Hepatocyte (in vitro differentiated cells): ENCODE results near the gene EMX1. TPM values are rescaled to one million over a fixed set of nuclear protein-coding genes. Genes with fewer than 3 reads are reported as not detected.
A peak's percentile ranks its signal among the peaks of the same experiment; 100 is the strongest.

ENCODE experiments used
- DNase-seq: peaks from one replicate; pipeline ENCODE4 v3.0.0-alpha.2; 2016; ENCODE audit warnings: low spot score
- H2AFZ ChIP-seq: fragments of 200-600 bp; sonication (generic); 2 replicates; pipeline ENCODE4 v1.6.0; 2016; ENCODE audit warnings: antibody characterized with exemption, mild to moderate bottlenecking
- H3K27ac ChIP-seq: fragments of 200-600 bp; sonication (generic); 2 replicates; pipeline ENCODE4 v1.5.1; 2016; ENCODE audit warnings: mild to moderate bottlenecking
- H3K27me3 ChIP-seq: fragments of 200-600 bp; sonication (generic); 2 replicates; pipeline ENCODE4 v1.6.1; 2016
- H3K36me3 ChIP-seq: fragments of 200-600 bp; sonication (generic); replicated peaks from 2 replicates; pipeline ENCODE4 v1.5.1; 2016; ENCODE audit warnings: low read depth; ENCODE audit not compliant: insufficient read depth
- H3K4me1 ChIP-seq: fragments of 200-600 bp; sonication (generic); 2 replicates; pipeline ENCODE4 v1.5.1; 2016; ENCODE audit warnings: mild to moderate bottlenecking, moderate library complexity; ENCODE audit not compliant: insufficient read depth
- H3K4me2 ChIP-seq: fragments of 200-600 bp; sonication (generic); 2 replicates; pipeline ENCODE4 v1.6.0; 2016
- H3K4me3 ChIP-seq: fragments of 200-600 bp; sonication (generic); 2 replicates; pipeline ENCODE4 v1.5.1; 2016; ENCODE audit warnings: mild to moderate bottlenecking
- H3K79me2 ChIP-seq: fragments of 200-600 bp; sonication (generic); 2 replicates; pipeline ENCODE4 v1.6.0; 2017; ENCODE audit warnings: mild to moderate bottlenecking
- H3K9me2 ChIP-seq: fragments of 200-600 bp; sonication (generic); replicated peaks from 2 replicates; pipeline ENCODE4 v1.6.0; 2017; ENCODE audit warnings: mild to moderate bottlenecking; ENCODE audit not compliant: insufficient read depth
- H3K9me3 ChIP-seq: fragments of 200-600 bp; sonication (generic); 2 replicates; pipeline ENCODE4 v1.5.1; 2016; ENCODE audit warnings: low read depth, mild to moderate bottlenecking
- H4K20me1 ChIP-seq: fragments of 200-600 bp; sonication (generic); 2 replicates; pipeline ENCODE4 v1.6.0; 2016; ENCODE audit warnings: mild to moderate bottlenecking; ENCODE audit not compliant: insufficient read depth, poor library complexity, severe bottlenecking
- EZH2 ChIP-seq: fragments of 200-600 bp; sonication (generic); IDR thresholded peaks from 2 replicates; pipeline ENCODE4 v1.6.1; 2016; ENCODE audit warnings: antibody characterized with exemption, mild to moderate bottlenecking, borderline replicate concordance
- EZH2phosphoT487 ChIP-seq: fragments of 200-600 bp; sonication (generic); IDR thresholded peaks from one replicate; pipeline ENCODE4 v1.6.1; 2018; ENCODE audit warnings: antibody characterized with exemption, mild to moderate bottlenecking, low read depth, moderate library complexity; ENCODE audit not compliant: unreplicated experiment, severe bottlenecking
- WGBS: methylation state at CpG from one replicate; pipeline ENCODE4 v1.1.6; 2016; ENCODE audit warnings: low lambda C conversion rate; ENCODE audit errors: missing lambda C conversion rate; 5-methylcytosine and 5-hydroxymethylcytosine counted together
- polyA plus RNA-seq: library from polyadenylated mRNA; unstranded; fragments of >200 nt; fragmentation: Nextera tagmentation; extraction: Ambion mirVana; gene quantifications from 2 replicates; pipeline ENCODE4 v1.2.1, GENCODE V29; 2016
- total RNA-seq: library from RNA; depleted of rRNA; stranded (reverse); fragments of >200 nt; gene quantifications from 2 replicates; pipeline ENCODE4 v1.2.3, GENCODE V29; 2014
- TF ChIP-seq, protein P1 (sequence below): fragments of 200-600 bp; sonication (generic); IDR thresholded peaks from 2 replicates; pipeline ENCODE4 v1.5.1; 2016; ENCODE audit warnings: antibody characterized with exemption, mild to moderate bottlenecking; ENCODE audit not compliant: poor library complexity

EMX1 gene
- total and polyA plus RNA-seq, 2 experiments from 2014 or later = 0.34 to 1.2 TPM

DNA sequence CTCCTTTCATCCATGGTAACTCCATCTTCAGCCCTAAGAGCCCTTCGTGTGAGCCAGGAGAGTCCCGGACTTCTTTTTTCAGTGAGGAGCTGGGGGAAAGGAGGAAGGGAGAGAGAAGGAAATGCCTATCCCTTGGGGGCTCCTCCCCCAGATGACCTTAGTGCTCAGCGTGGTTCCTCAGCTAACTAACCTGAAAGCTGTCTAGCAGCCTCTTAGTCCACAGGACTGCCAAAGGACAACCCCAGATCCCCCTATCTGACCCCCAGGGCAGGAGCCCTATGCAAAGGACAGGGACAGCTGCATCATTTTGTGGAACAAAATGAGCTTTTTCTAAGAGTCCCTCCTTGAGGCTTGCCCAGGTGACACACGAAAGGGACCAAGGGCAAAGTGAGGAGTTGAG lies 22.2 kb upstream of the EMX1 start:
- H3K4me2 ChIP-seq = peak overlapping the region; percentile 65
- H3K9me2 ChIP-seq = no peaks in the 10 kb centered on the region
- H3K4me1 ChIP-seq = no peaks in the 10 kb centered on the region
- no peaks in the 10 kb centered on the region for H3K9me3 ChIP-seq
- H3K4me3 ChIP-seq = no peak overlapping the region
- no peaks in the 10 kb centered on the region for H3K36me3 ChIP-seq
- H3K27me3 ChIP-seq = peaks cover 19% of the 10 kb centered on the region
- H3K79me2 ChIP-seq = no peaks in the 10 kb centered on the region
- TF ChIP-seq EZH2phosphoT487 = no peak
- no peak for TF ChIP-seq EZH2
- TF ChIP-seq, protein P1, sequence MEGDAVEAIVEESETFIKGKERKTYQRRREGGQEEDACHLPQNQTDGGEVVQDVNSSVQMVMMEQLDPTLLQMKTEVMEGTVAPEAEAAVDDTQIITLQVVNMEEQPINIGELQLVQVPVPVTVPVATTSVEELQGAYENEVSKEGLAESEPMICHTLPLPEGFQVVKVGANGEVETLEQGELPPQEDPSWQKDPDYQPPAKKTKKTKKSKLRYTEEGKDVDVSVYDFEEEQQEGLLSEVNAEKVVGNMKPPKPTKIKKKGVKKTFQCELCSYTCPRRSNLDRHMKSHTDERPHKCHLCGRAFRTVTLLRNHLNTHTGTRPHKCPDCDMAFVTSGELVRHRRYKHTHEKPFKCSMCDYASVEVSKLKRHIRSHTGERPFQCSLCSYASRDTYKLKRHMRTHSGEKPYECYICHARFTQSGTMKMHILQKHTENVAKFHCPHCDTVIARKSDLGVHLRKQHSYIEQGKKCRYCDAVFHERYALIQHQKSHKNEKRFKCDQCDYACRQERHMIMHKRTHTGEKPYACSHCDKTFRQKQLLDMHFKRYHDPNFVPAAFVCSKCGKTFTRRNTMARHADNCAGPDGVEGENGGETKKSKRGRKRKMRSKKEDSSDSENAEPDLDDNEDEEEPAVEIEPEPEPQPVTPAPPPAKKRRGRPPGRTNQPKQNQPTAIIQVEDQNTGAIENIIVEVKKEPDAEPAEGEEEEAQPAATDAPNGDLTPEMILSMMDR = no peak
- H4K20me1 ChIP-seq = no peaks in the 10 kb centered on the region
- no peak for DNase-seq
- no peak overlapping the region for H2AFZ ChIP-seq
- WGBS = 31% methylated on average over 4 of the region's 4 CpGs
- no peak overlapping the region for H3K27ac ChIP-seq

GRCh38 chr2:72895759-72896281 lies 21.5 kb upstream of the EMX1 start:
- H3K36me3 ChIP-seq = no peaks in the 10 kb centered on the region
- H3K4me1 ChIP-seq = no peaks in the 10 kb centered on the region
- peak; percentile 58 for DNase-seq
- H3K9me3 ChIP-seq = no peaks in the 10 kb centered on the region
- H3K4me3 ChIP-seq = no peak overlapping the region
- H3K9me2 ChIP-seq = no peaks in the 10 kb centered on the region
- H3K79me2 ChIP-seq = no peaks in the 10 kb centered on the region
- no peaks in the 10 kb centered on the region for H4K20me1 ChIP-seq
- H3K4me2 ChIP-seq = peak overlapping the region; percentile 65
- TF ChIP-seq, protein P1 = no peak
- TF ChIP-seq EZH2phosphoT487 = no peak
- no peak for TF ChIP-seq EZH2
- WGBS = 39% methylated on average over 16 of the region's 16 CpGs
- no peak overlapping the region for H3K27ac ChIP-seq
- H3K27me3 ChIP-seq = peaks cover 19% of the 10 kb centered on the region
- no peak overlapping the region for H2AFZ ChIP-seq

GRCh38 chr2:72896446-72896845 lies 20.9 kb upstream of the EMX1 start:
- H3K9me3 ChIP-seq = no peaks in the 10 kb centered on the region
- no peak overlapping the region for H3K4me3 ChIP-seq
- no peak for DNase-seq
- H3K9me2 ChIP-seq = no peaks in the 10 kb centered on the region
- no peak overlapping the region for H3K27ac ChIP-seq
- WGBS = 77% methylated on average over 4 of the region's 4 CpGs
- no peak overlapping the region for H2AFZ ChIP-seq
- TF ChIP-seq, protein P1 = no peak
- TF ChIP-seq EZH2 = no peak
- TF ChIP-seq EZH2phosphoT487 = no peak
- H3K36me3 ChIP-seq = no peaks in the 10 kb centered on the region
- H3K27me3 ChIP-seq = peaks cover 19% of the 10 kb centered on the region
- H3K79me2 ChIP-seq = no peaks in the 10 kb centered on the region
- H3K4me1 ChIP-seq = no peaks in the 10 kb centered on the region
- no peaks in the 10 kb centered on the region for H4K20me1 ChIP-seq
- H3K4me2 ChIP-seq = no peak overlapping the region
